ENCODE measurements around the gene PRIM1. TPM values are rescaled to one million over a fixed set of nuclear protein-coding genes. Genes with fewer than 3 reads are reported as not detected.

Gene PRIM1
- total RNA-seq, 4 donors from 2014 or later: 3.7 to 30.3 (median 10.6) TPM

- Histone ChIP-seq H3K4me3 (peak overlapping the region; percentile 70 to 78 (median 76)), H3K4me1 (peaks cover 32 to 56% (median 43%) of the 10 kb centered on the region in 3 donors), H3K27ac (peak overlapping the region; percentile 91 to 96 (median 93)), H3K27me3 (no peaks in the 10 kb centered on the region), H3K9me3 (no peaks in the 10 kb centered on the region), H3K36me3 (peaks cover 0 to 25% (median 7%) of the 10 kb centered on the region in 3 donors)
- TF ChIP-seq CTCF (IDR thresholded peaks at IDR 0.05): no peak
- no peak for TF ChIP-seq POLR2A (IDR thresholded peaks at IDR 0.05)
- intact Hi-C loops (cut with DNase I): loop anchor here (5.0 to 10.0 kb wide), 2 partner anchors 37 to 80 kb away; partner anchors contain the start of genes ATP5F1B and PTGES3
- no peak for DNase-seq
- WGBS, 2 donors: 0% methylated on average over 3 to 7 of the region's 9 CpGs
Measured at GRCh38 chr12:56724701-56724971, 27.5 kb downstream of the PRIM1 start.

GRCh38 chr12:56723889-56724700 lies 28.0 kb downstream of the PRIM1 start:
- WGBS, 2 donors: 1% methylated on average over 13 to 14 of the region's 14 CpGs
- Histone ChIP-seq H3K27me3 (no peaks in the 10 kb centered on the region), H3K9me3 (no peaks in the 10 kb centered on the region), H3K27ac (peak overlapping the region; percentile 91 to 96 (median 93)), H3K36me3 (peaks cover 0 to 26% (median 13%) of the 10 kb centered on the region in 3 donors), H3K4me1 (peaks cover 32 to 61% (median 48%) of the 10 kb centered on the region in 3 donors), H3K4me3 (peak overlapping the region; percentile 70 to 78 (median 76))
- DNase-seq: no peak
- intact Hi-C loops (cut with DNase I): loop anchor here (5.0 to 10.0 kb wide), 2 partner anchors 37 to 79 kb away; partner anchors contain the start of genes ATP5F1B and PTGES3
- TF ChIP-seq POLR2A (IDR thresholded peaks at IDR 0.05) (peak in 2 of 4 donors; percentile 29 to 34), CTCF (IDR thresholded peaks at IDR 0.05) (no peak)

DNA sequence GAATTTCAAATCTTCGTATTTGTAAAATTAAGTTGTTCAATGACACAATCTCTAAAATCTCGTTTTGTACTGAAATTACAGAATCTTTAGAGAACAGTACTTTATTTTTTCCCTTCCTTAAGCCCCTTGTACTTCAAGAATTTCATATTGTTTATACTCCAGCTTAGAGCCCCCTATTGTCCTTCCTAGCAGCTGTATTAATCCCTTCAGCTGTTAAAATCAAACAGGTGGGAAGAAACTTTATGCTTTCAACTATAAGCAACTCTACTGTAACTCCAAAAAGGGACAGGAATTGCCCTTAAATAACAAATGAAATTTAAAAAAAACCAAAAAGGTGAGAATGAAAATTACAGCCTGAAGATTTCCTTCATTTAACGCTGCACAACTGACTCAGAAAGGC lies 28.8 kb downstream of the PRIM1 start:
- Histone ChIP-seq H3K4me1 (peaks cover 32 to 69% (median 55%) of the 10 kb centered on the region in 3 donors), H3K27me3 (no peaks in the 10 kb centered on the region), H3K36me3 (peaks cover 0 to 34% (median 17%) of the 10 kb centered on the region in 3 donors), H3K27ac (peak overlapping the region; percentile 91 to 96 (median 93)), H3K4me3 (peak overlapping the region; percentile 70 to 78 (median 76)), H3K9me3 (no peaks in the 10 kb centered on the region)
- TF ChIP-seq CTCF (IDR thresholded peaks at IDR 0.05) (no peak), POLR2A (IDR thresholded peaks at IDR 0.05) (no peak)
- intact Hi-C loops (cut with DNase I): loop anchor here (5.0 to 10.0 kb wide), 2 partner anchors 36 to 79 kb away; partner anchors contain the start of genes ATP5F1B and PTGES3
- DNase-seq: no peak
- WGBS, 2 donors: 26 to 28% methylated on average over 3 of the region's 3 CpGs

DNA sequence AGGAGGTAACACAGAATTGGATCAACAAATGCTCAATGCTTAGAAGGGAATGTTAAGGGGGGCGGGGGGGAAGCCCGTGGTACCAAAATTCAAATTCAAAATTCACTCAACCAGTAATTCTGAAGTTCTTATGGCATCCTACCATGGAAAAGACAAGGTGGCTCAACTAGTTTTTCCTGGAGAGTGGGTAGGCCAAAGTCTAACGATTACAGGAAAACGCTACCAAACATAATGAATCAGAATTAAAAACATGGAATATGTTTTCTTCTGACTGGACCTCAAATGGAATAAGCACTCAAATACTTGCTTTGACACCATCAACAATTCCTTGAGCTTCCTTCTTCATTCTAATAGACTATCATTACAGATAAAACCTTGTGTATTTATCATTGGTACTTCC lies 29.3 kb downstream of the PRIM1 start:
- 37 to 52% methylated on average over 4 of the region's 4 CpGs for WGBS, 2 donors
- Histone ChIP-seq H3K9me3 (no peaks in the 10 kb centered on the region), H3K27ac (peak overlapping the region; percentile 91 to 96 (median 93)), H3K27me3 (no peaks in the 10 kb centered on the region), H3K36me3 (peaks cover 0 to 39% (median 17%) of the 10 kb centered on the region in 3 donors), H3K4me3 (peak overlapping the region; percentile 1 to 78 (median 76)), H3K4me1 (peaks cover 36 to 74% (median 57%) of the 10 kb centered on the region in 3 donors)
- no peak for DNase-seq
- intact Hi-C loops (cut with DNase I): loop anchor here (5.0 to 10.0 kb wide), 2 partner anchors 36 to 78 kb away; partner anchors contain the start of genes ATP5F1B and PTGES3
- TF ChIP-seq POLR2A (IDR thresholded peaks at IDR 0.05) (no peak), CTCF (IDR thresholded peaks at IDR 0.05) (no peak)

GRCh38 chr12:56721721-56722120 lies 30.4 kb downstream of the PRIM1 start:
- TF ChIP-seq CTCF (IDR thresholded peaks at IDR 0.05): no peak
- TF ChIP-seq POLR2A (IDR thresholded peaks at IDR 0.05): no peak
- peaks cover 0 to 50% (median 17%) of the 10 kb centered on the region in 3 donors for H3K36me3 ChIP-seq
- WGBS, 2 donors: 16 to 30% methylated on average over 2 of the region's 2 CpGs
- H3K4me3 ChIP-seq: peak overlapping the region in 3 of 4 donors; percentile 13 to 78 (median 75)
- H3K9me3 ChIP-seq: no peaks in the 10 kb centered on the region
- peak overlapping the region; percentile 91 to 96 (median 93) for H3K27ac ChIP-seq
- no peaks in the 10 kb centered on the region for H3K27me3 ChIP-seq
- intact Hi-C loops (cut with DNase I): loop anchor here (5.0 to 10.0 kb wide), 2 partner anchors 34 to 77 kb away; partner anchors contain the start of genes ATP5F1B and PTGES3
- DNase-seq: no peak
- H3K4me1 ChIP-seq: peaks cover 41 to 85% (median 67%) of the 10 kb centered on the region in 3 donors

All from esophagus squamous epithelium (tissue), 5 donors.